EH (cell line): Measurements from ENCODE around the gene EXOSC2.
"Not testable (repeated sequence)": the region's sequence is repeated elsewhere in the genome, so short reads cannot be mapped to it uniquely, and the experiment has no call there.

Experiments
- DNase-seq: peaks from one replicate; pipeline ENCODE4 v3.0.0-alpha.2; 2015; ENCODE audit warnings: low read depth

The EXOSC2 gene

DNA sequence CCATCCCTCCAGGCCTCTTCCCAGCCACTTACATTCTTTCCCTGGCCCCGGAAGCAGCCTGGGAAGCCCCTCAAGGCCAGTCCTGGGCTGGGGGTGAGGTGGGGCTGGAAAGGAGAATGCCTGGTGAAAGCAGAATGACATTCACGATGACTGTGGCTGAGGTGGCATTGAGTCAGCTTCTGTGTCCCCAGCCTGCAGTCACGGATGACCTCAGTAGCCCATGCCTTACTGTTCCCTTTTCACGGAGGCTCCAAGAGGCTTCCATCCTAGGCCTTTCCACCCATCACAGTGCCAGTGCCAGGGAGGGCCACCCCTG lies 26.5 kb upstream of the EXOSC2 start:
- DNase-seq, result no peak

- DNase-seq, result no peak
Measured at GRCh38 chr9:130668196-130668595, 25.4 kb upstream of the EXOSC2 start.

DNA sequence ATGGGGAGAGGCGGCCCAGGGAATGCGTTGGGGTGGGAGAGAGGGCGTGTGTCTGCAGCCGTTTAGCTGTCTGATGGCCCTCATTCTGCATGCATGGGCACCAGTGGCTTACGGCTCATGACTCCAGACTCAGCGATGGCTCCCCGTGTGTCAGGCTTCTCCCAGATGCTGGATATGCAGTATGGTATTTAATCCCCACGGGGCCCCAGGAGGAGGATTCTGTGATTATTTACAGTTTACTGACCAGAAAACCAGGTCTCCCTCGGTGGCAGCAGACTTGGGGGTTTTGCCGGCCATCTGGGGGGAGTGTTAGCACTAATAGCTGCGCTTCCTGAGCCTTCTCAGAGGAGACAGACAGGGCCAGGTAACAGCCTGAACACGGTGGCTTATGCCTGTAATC lies 24.9 kb upstream of the EXOSC2 start:
- no peak for DNase-seq

GRCh38 chr9:130669965-130670364 lies 23.6 kb upstream of the EXOSC2 start:
- DNase-seq, result no peak

DNA sequence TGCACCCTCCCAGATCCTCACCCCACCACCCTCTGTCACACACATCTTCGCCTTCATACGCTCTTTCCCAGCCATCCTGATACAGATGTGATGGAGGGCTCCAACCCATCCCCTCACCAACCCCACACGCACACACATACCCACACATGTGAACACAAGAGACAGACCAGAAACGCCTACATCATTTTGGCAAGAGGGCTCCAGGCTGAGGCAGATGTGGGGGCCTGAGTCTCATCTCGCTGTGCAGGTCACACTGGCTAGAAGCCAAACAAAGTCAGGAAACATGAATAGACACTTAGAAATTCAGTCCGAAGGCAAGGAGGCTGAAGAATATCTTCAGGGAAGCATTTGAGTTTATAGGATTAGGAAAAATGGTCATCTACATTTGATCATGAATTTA lies 22.9 kb upstream of the EXOSC2 start:
- peak; percentile 20 for DNase-seq

DNA sequence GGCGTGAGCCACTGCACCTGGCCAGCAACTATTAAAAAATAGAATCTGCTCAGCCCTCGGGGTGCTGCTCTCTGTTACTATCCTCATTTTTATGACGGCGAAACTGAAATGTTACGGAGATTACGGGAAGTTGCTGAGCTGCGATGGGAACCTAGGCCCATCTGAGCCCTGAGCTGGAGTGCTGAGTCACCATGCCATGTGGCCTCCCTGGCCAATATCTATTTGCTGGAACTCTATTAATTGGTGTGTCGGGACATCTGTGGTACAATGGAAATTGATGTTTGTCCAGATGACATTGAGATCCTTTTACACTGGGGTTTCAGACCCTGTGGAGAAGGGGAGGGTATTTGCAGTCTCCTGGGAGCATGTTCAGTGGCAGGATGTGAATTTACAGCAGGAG lies 21.1 kb upstream of the EXOSC2 start:
- no peak for DNase-seq

DNA sequence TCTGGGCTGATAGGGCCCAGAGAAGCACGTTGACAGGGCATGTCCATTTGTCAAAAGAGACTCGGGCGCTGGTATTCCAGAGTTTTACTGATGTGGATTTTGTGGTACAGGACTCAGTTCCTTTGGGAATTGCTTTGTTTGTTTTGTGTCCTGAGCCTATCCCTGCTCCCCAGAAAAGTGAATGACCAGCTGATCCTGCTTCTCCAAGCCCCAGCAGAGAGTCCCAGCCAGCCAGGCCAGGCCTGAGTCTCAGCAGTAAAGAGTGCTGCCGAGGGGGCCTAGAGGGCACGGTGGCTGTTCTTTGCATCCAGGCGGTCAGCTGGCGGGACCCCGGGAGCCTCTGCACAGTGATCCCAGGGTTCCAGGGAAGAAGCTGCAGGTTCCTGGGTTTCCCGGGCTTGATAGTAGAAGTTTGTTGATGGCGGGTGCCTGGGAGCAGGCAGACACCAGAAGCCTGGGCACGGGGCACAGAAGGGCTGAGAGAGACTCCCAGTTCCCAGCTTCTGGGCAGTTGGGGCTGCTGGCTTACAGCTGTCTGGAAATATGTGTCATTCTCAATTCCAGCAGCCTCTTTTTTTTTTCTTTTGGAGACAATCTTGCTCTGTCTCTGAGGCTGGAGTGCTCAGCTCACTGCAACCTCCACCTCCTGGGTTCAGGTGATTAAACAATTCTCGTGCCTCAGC lies 20.5 kb upstream of the EXOSC2 start:
- no peak for DNase-seq

GRCh38 chr9:130675396-130675795 lies 18.2 kb upstream of the EXOSC2 start:
- no peak for DNase-seq

- no peak for DNase-seq
Measured at GRCh38 chr9:130677252-130677651, 16.3 kb upstream of the EXOSC2 start.

- DNase-seq, result peak; percentile 89
Measured at GRCh38 chr9:130680836-130681768, 12.5 kb upstream of the EXOSC2 start.

- no peak for DNase-seq
Measured at GRCh38 chr9:130681769-130682420, 11.7 kb upstream of the EXOSC2 start.

DNA sequence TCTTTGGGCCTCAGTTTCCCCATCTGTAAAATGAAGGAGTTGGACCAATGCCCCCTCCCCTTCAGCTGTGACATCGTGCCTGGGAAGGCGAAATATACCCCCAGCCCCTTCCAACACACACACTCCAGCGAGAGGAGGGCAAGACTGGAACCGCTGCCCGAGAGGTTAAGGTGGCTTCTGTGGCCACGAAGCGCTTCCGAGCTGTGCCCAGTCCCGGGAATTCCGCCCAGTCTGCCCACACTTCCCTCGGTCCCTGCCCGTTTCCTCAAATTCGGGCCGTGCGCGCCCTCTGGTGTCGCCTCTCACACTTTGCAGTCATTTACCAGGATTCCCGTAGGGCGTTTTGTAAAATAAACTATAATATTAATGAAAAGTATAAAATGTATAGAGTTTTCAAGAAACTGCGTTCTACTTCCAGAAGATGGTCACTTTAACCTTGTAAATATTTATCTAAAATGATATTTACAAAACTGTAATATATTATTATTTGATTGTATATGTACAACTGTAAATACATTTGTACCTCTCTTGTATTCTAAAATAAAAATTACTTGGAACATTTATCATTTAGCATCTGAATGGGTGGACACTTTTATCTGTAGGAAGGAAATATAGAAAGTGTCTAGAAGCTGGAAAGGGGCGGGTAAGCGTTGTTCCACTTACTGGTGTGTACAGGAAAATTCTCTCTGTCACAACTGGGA lies 11.0 kb upstream of the EXOSC2 start:
- peak; percentile 81 for DNase-seq

- DNase-seq, result no peak
Measured at GRCh38 chr9:130685104-130685503, 8.5 kb upstream of the EXOSC2 start.

GRCh38 chr9:130685945-130686344 lies 7.6 kb upstream of the EXOSC2 start:
- DNase-seq, result not testable (repeated sequence)

DNA sequence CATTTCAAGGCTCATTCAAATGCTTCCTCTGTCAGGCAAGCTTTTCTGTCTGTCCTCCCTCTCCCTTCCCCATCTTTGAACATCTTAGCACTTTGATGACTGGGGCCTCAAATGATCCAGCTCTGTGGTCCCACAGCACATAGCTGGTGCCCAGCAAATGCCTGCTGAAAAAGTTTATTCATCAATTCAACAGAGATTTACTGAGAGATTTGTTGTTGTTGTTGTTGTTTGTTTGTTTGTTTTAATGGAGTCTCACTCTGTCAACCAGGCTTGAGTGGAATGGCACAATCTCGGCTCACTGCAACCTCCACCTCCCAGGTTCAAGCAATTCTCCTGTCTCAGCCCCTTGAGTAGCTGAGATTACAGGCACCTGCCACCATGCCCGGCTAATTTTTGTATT lies 6.0 kb upstream of the EXOSC2 start:
- DNase-seq, result no peak

DNA sequence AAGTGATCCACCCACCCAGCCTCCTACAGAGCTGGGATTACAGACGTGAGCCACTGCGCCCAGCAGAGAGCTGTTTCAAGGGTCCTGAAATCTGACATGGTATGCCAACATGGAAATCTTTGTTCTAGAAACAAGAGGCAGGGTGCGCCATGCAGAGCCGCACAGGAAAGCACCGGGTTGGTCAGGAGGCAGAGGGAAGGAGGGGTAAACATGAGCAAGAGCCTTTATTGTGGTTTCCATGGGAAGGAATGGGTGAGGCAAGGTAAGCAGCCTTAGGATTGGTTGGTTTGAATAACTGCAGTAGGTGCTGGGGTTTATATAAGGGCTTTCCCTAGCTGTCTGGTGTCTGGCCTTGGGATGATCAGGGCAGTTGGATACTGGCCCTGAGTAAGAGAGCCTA lies 5.5 kb upstream of the EXOSC2 start:
- DNase-seq, result no peak

DNA sequence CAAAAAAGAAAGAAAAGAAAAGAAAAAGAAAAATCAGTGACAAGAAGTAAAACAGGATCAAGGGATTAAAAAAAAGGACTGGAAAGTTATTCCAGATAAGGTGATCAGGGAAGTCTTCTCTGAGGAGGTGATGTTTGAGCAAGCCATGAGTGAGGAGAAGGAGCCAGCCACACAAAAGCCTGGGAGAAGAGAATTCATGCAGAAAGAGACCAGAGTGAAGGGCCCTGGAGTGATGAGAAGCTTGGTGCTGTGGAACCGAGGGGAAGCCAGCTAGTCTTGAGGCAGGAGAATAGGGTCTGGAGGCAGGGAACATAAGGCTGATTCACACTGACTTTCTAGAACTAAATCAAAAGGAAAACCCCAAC lies 4.0 kb upstream of the EXOSC2 start:
- no peak for DNase-seq

DNA sequence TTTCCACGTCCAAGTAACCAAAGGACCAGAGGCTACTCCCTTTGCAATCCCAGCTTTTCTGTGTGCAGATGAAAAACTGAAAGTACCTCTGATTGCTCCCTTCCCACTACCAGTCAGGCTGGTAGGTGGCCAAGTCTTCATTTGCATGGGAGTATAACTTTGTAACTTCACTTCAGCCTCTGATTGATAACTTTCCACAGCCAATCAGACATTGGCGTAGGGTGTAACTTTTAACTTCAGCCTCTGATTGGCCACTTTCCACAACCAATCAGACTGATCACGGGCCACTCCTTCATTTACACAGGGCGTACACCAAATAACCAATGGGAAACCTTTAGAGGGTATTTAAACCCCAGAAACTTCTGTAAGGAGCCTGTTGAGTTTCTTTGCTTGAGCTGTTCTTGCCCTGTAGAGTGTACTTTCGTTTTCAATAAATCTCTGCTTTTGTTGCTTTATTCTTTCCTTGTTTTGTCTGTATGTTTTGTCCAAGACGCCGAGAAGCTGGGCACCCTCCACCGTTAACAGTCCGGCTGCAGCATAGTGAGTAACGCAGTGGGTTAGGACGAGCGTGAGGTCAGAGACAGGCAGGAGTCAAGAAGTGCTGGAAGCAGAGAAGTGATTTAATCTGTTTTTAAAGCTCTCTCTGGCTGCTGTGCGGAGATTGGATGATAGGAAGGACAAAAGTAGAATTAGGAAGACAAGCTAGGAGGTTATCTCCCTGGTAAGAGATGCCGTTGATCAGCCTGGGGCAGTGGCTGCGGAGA lies 3.5 kb upstream of the EXOSC2 start:
- DNase-seq, result peak; percentile 96

GRCh38 chr9:130692321-130692720 lies 1.3 kb upstream of the EXOSC2 start:
- no peak for DNase-seq

DNA sequence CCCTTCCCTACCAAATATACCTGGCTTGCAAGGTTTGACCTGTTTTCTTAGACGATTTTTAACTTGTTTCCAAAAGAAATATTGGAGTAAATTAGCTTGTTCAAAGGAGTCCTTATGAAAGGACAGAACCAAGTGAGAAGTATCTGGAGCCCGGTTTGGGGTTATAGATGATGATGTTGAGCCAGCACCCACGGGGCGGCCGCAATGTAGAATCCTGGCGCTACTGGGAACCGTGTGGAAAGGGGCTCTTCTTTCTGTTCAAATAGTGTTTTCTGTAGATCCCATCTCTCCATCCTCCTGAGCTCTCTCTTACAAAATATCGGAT lies 517 bp upstream of the EXOSC2 start:
- no peak for DNase-seq

DNA sequence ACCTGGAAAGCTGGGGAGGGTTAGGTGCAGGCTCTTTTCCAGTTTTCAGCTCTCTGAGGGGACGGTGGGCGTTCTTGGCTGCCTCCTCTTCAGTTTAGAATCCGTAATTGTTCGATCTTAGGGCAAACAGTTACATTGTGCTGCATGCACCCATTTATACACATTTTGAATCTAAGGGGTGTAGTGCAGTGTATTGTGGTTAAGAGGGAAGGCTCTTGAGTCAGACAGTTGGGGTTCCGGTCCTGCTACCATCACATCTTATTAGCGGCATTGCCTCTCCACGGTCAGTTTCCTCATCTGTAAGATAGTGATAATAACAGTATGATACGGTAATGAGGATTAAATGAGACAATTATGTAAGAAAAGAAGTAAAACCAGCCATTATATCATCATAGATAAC lies 625 bp downstream of the EXOSC2 start:
- DNase-seq, result no peak

GRCh38 chr9:130696139-130696650 lies 2.6 kb downstream of the EXOSC2 start:
- no peak for DNase-seq
